HG03565 (cell line): ENCODE data around the gene MTFP1.
"Not testable (repeated sequence)": the region's sequence is repeated elsewhere in the genome, so short reads cannot be mapped to it uniquely, and the experiment has no call there.

Experiments
- ATAC-seq: cut with Tn5 transposase; IDR thresholded peaks from one replicate; pipeline ENCODE4 v1.9.1; 2021; ENCODE audit warnings: mild to moderate bottlenecking, moderate library complexity; ENCODE audit not compliant: unreplicated experiment

Gene MTFP1

GRCh38 chr22:30453731-30454510 is 28.4 kb downstream of the MTFP1 start:
- ATAC-seq = no peak

- ATAC-seq = no peak
Observed at GRCh38 chr22:30455075-30455840, 29.7 kb downstream of the MTFP1 start.

- ATAC-seq = no peak
Observed at GRCh38 chr22:30457981-30458380, 32.4 kb downstream of the MTFP1 start.

- ATAC-seq = no peak
Observed at GRCh38 chr22:30459181-30460052, 33.8 kb downstream of the MTFP1 start.

- ATAC-seq = no peak
Observed at GRCh38 chr22:30460147-30460546, 34.6 kb downstream of the MTFP1 start.

- not testable (repeated sequence) for ATAC-seq
Observed at GRCh38 chr22:30460555-30460954, 35.0 kb downstream of the MTFP1 start.

GRCh38 chr22:30469165-30469564 is 43.6 kb downstream of the MTFP1 start:
- no peak for ATAC-seq

- no peak for ATAC-seq
Observed at GRCh38 chr22:30470655-30471054, 45.1 kb downstream of the MTFP1 start.

- no peak for ATAC-seq
Observed at GRCh38 chr22:30471616-30472318, 46.2 kb downstream of the MTFP1 start, which contains the start of gene SEC14L3. SEC14L3 (minus strand) TSS chr22:30472017; CDS start chr22:30471958, 59 bp downstream.

GRCh38 chr22:30472994-30473720 is 47.6 kb downstream of the MTFP1 start:
- no peak for ATAC-seq

- no peak for ATAC-seq
Observed at GRCh38 chr22:30474121-30474520, 48.6 kb downstream of the MTFP1 start.

- no peak for ATAC-seq
Observed at GRCh38 chr22:30474683-30475424, 49.3 kb downstream of the MTFP1 start.
